Measurements from ENCODE around the gene TMUB2. TPM values are rescaled to one million over a fixed set of nuclear protein-coding genes. Genes with fewer than 3 reads are reported as not detected.

The TMUB2 gene
- total and polyA plus RNA-seq, 2 experiments from 2014 or later, result 41.6 to 45.0 TPM

DNA sequence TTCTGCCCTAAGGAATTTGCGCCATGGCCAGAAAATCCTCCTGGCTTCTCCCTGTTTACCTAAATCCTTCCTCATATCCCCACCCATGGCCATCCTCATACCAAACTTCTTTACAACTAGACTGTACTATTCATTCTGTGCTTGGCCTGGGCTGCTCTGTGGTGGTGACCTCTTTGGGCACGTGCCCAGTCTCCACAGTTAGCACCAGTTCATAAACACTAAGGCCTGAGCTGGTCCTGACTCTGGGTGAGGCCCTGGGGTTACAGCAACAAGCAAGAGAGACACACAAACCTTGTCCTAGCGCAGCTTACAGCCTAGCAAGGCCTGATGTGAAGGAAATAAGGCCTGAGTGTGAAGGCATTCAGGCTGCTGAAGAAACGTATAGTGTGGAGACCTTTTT, 16.0 kb downstream of the TMUB2 start:
- no peak overlapping the region for H3K4me2 ChIP-seq (ENCODE audit: unreplicated experiment)
- DNase-seq, result no peak
- peaks cover 25% of the 10 kb centered on the region for H3K4me1 ChIP-seq (ENCODE audit: insufficient read depth)
- H3K9me3 ChIP-seq (ENCODE audit: low read depth), result no peaks in the 10 kb centered on the region
- H3K27ac ChIP-seq, result peak overlapping the region; percentile 16; the same call in 1 of the 2 replicates
- no peak overlapping the region for H2AFZ ChIP-seq
- H3K9me2 ChIP-seq (ENCODE audit: insufficient read depth), result no peaks in the 10 kb centered on the region
- H3F3A ChIP-seq (ENCODE audit: insufficient read depth), result peaks cover 56% of the 10 kb centered on the region
- H3K27me3 ChIP-seq (replicated peaks; ENCODE audit: insufficient read depth), result no peaks in the 10 kb centered on the region
- H3K4me3 ChIP-seq, result no peak overlapping the region
- TF ChIP-seq EZH2 (IDR thresholded peaks at IDR 0.05; ENCODE audit: insufficient read depth, poor library complexity, severe bottlenecking), result no peak
- TF ChIP-seq EZH2phosphoT487 (IDR thresholded peaks at IDR 0.05; ENCODE audit: insufficient read depth, low read depth), result no peak
- no peaks in the 10 kb centered on the region for H4K20me1 ChIP-seq (ENCODE audit: insufficient read depth)
- H3K9ac ChIP-seq, result no peak overlapping the region
- peaks cover 13% of the 10 kb centered on the region for H3K79me2 ChIP-seq (ENCODE audit: insufficient read depth)
- in situ Hi-C loops (cut with MboI), result loop anchor here (25.0 kb wide), 2 partner anchors 335 to 435 kb away; no protein-coding TSS in a partner anchor
- WGBS, 2 experiments (ENCODE audit: low coverage in 1 of 2, low lambda C conversion rate in 2 of 2, missing lambda C conversion rate in 2 of 2), result 78 to 83% methylated on average over 4 of the region's 4 CpGs
- H3K36me3 ChIP-seq (ENCODE audit: low read depth), result no peaks in the 10 kb centered on the region

DNA sequence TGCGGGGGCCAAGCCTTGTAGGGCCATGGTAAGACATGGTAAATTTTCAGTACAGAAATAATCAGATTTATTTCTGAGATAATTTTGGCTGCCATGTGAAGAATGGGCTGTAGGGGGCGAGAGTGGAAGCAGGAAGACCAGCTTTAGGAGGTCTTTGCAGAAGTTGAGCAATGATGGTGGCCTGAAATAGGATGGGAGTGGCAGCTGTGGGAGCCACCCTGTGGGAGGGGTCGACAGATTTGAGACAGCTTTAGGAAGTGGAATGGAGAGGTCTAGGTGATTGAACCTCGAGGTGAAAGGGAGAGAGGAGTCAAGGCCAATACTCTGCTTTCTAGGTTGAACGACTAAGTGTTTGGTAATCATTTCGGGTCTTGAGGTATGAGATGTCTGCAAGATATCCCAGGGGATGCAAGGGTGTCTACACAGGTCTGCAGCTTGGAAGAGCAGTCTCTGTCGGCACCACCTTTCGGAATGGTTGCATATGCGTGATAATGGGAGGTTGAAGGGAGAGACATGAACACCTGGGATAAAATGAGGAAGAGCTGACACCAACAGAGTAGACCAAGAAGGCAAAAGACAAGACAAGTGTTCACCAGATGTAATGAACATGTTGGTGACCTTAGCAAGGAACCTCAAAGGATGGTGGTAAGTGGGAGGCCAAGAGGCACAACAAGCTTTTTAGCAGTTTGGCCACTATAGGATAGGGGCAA, 17.1 kb downstream of the TMUB2 start:
- H3K79me2 ChIP-seq (ENCODE audit: insufficient read depth), result peaks cover 2% of the 10 kb centered on the region; the same call in 1 of the 2 replicates

DNA sequence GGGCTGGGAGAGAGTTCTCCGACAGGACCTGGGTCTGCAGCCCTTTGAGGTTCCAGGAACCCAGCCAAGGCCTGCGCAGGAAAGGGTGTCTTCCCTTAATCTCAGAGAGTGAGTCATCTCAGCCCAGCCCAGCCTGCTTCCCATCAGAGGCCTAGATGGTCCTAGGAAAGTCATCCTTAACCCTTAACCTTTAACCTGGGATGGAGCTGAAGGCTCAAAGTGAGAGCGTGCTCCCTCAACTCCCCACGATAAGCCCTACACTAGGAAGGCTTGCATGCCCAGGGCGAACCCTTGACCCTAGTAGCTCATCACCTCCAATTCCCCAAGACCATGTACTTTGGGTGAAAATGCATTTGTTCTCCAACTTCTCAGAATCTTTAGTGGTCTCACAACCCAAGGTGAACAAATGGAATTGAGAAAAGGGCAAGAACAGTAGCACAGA, 17.7 kb downstream of the TMUB2 start:
- Histone ChIP-seq H3F3A (ENCODE audit: insufficient read depth) (peaks cover 72% of the 10 kb centered on the region), H3K4me3 (no peak overlapping the region), H3K9ac (no peak overlapping the region), H4K20me1 (ENCODE audit: insufficient read depth) (no peaks in the 10 kb centered on the region), H3K9me2 (ENCODE audit: insufficient read depth) (no peaks in the 10 kb centered on the region), H3K9me3 (ENCODE audit: low read depth) (no peaks in the 10 kb centered on the region), H3K36me3 (ENCODE audit: low read depth) (no peaks in the 10 kb centered on the region; the same call in 1 of the 2 replicates), H3K79me2 (ENCODE audit: insufficient read depth) (no peaks in the 10 kb centered on the region), H3K27me3 (replicated peaks; ENCODE audit: insufficient read depth) (no peaks in the 10 kb centered on the region), H3K4me2 (ENCODE audit: unreplicated experiment) (peak overlapping the region; percentile 16), H3K27ac (peak overlapping the region; percentile 60), H2AFZ (no peak overlapping the region), H3K4me1 (ENCODE audit: insufficient read depth) (peaks cover 34% of the 10 kb centered on the region)
- peak; percentile 75 for DNase-seq
- TF ChIP-seq EZH2 (IDR thresholded peaks at IDR 0.05; ENCODE audit: insufficient read depth, poor library complexity, severe bottlenecking) (no peak), EZH2phosphoT487 (IDR thresholded peaks at IDR 0.05; ENCODE audit: insufficient read depth, low read depth) (no peak)
- in situ Hi-C loops (cut with MboI), result loop anchor here (25.0 kb wide), 2 partner anchors 333 to 433 kb away; no protein-coding TSS in a partner anchor
- WGBS, 2 experiments (ENCODE audit: low coverage in 1 of 2, low lambda C conversion rate in 2 of 2, missing lambda C conversion rate in 2 of 2), result 29 to 37% methylated on average over 5 of the region's 5 CpGs

More for the DNA sequence above, 17.1 kb downstream of the TMUB2 start:
- no peak overlapping the region for H2AFZ ChIP-seq
- no peaks in the 10 kb centered on the region for H3K9me2 ChIP-seq (ENCODE audit: insufficient read depth)
- H3K36me3 ChIP-seq (ENCODE audit: low read depth), result no peaks in the 10 kb centered on the region
- no peak for TF ChIP-seq EZH2phosphoT487 (IDR thresholded peaks at IDR 0.05; ENCODE audit: insufficient read depth, low read depth)
- no peak overlapping the region for H3K4me3 ChIP-seq
- peaks cover 67% of the 10 kb centered on the region for H3F3A ChIP-seq (ENCODE audit: insufficient read depth)
- H3K9ac ChIP-seq, result no peak overlapping the region
- in situ Hi-C loops (cut with MboI), result loop anchor here (25.0 kb wide), 2 partner anchors 333 to 433 kb away; no protein-coding TSS in a partner anchor
- no peaks in the 10 kb centered on the region for H4K20me1 ChIP-seq (ENCODE audit: insufficient read depth)
- DNase-seq, result peak; percentile 74
- peak overlapping the region; percentile 16 for H3K4me2 ChIP-seq (ENCODE audit: unreplicated experiment)
- no peaks in the 10 kb centered on the region for H3K27me3 ChIP-seq (replicated peaks; ENCODE audit: insufficient read depth)
- no peaks in the 10 kb centered on the region for H3K9me3 ChIP-seq (ENCODE audit: low read depth)
- WGBS, 2 experiments (ENCODE audit: low coverage in 1 of 2, low lambda C conversion rate in 2 of 2, missing lambda C conversion rate in 2 of 2), result 40 to 45% methylated on average over 9 of the region's 9 CpGs
- peaks cover 30% of the 10 kb centered on the region for H3K4me1 ChIP-seq (ENCODE audit: insufficient read depth)
- peak overlapping the region; percentile 60 for H3K27ac ChIP-seq

DNA sequence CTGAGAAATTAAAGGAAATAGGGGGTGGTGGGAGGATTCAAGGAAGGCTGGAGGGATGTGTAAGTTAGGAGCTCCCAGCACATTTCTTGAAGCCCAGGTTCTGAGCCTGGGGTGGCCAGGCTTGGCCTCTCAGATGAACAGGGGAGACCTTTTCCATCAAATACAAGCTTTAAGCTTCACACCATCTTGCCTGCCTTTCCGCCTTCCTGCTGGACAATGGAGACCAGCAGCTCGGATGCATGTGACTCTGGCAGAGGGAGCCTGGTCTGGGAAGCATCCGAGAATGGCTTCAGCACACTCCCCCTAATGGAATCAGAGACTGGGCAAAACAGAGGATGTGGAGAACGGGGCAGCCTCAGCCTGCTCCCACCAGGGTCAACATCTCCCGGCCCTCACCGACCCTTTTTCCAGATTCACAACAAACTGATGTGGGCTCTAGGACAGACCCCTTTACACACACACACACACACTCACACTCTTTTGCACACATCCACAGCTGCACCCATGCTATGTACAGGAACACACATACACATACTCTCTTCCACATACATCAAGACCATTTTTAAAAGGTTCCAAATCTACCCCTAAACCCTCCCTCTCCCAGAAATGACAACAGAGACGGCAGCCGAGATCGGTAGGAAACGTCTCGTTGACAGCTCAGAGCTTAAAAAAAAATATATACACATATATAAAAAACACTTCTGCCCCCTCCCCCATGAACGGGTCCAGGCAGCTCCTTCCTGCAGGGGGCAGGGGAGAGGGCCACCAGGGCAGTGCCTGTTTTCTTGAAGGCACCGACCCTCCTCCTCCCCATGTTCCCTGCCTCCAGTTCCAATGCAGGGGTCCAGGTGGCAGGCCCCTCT, 19.4 kb downstream of the TMUB2 start:
- in situ Hi-C loops (cut with MboI), result loop anchor here (25.0 kb wide), 2 partner anchors 331 to 431 kb away; no protein-coding TSS in a partner anchor
- Histone ChIP-seq H3K4me1 (ENCODE audit: insufficient read depth) (peaks cover 40% of the 10 kb centered on the region), H3K9ac (no peak overlapping the region), H2AFZ (no peak overlapping the region), H3K4me3 (no peak overlapping the region), H3K9me3 (ENCODE audit: low read depth) (no peaks in the 10 kb centered on the region), H4K20me1 (ENCODE audit: insufficient read depth) (no peaks in the 10 kb centered on the region), H3K36me3 (ENCODE audit: low read depth) (no peaks in the 10 kb centered on the region; the same call in 1 of the 2 replicates), H3K4me2 (ENCODE audit: unreplicated experiment) (no peak overlapping the region), H3K27me3 (replicated peaks; ENCODE audit: insufficient read depth) (no peaks in the 10 kb centered on the region), H3K9me2 (ENCODE audit: insufficient read depth) (no peaks in the 10 kb centered on the region), H3K79me2 (ENCODE audit: insufficient read depth) (no peaks in the 10 kb centered on the region), H3F3A (ENCODE audit: insufficient read depth) (peaks cover 78% of the 10 kb centered on the region), H3K27ac (no peak overlapping the region)
- DNase-seq, result peak; percentile 32
- 41 to 43% methylated on average over 13 of the region's 13 CpGs for WGBS, 2 experiments (ENCODE audit: low coverage in 1 of 2, low lambda C conversion rate in 2 of 2, missing lambda C conversion rate in 2 of 2)
- TF ChIP-seq EZH2phosphoT487 (IDR thresholded peaks at IDR 0.05; ENCODE audit: insufficient read depth, low read depth) (no peak), EZH2 (IDR thresholded peaks at IDR 0.05; ENCODE audit: insufficient read depth, poor library complexity, severe bottlenecking) (no peak)
